Muscle of back (tissue), 11 donors: ENCODE measurements around the gene PI16. TPM values are rescaled to one million over a fixed set of nuclear protein-coding genes. Genes with fewer than 3 reads are reported as not detected.
"Not testable (repeated sequence)": the region's sequence is repeated elsewhere in the genome, so short reads cannot be mapped to it uniquely, and the experiment has no call there.

Experiments
- DNase-seq, 3 donors: peaks; one replicate each; pipeline versions ENCODE4 v3.0.0 to v3.0.0-alpha.2; 2013
- polyA plus RNA-seq, 10 donors: library from polyadenylated mRNA; unstranded; fragments of 120-200 nt; gene quantifications; one replicate each; pipeline ENCODE4 v1.2.1, GENCODE V29; 2013; ENCODE audit not compliant: insufficient read length in 10 of 10

Gene PI16
- polyA plus RNA-seq, 10 donors, result 7.0 to 78.0 (median 27.0) TPM

GRCh38 chr6:36927691-36928546 lies 26.6 kb upstream of the PI16 start:
- peak in 2 of 3 donors; percentile 45 to 78 for DNase-seq

- DNase-seq, result peak in 2 of 3 donors; percentile 49 to 65
These were observed 26.0 kb upstream of the PI16 start for GRCh38 chr6:36928547-36928918.

GRCh38 chr6:36929152-36929551 lies 25.4 kb upstream of the PI16 start:
- no peak for DNase-seq

DNA sequence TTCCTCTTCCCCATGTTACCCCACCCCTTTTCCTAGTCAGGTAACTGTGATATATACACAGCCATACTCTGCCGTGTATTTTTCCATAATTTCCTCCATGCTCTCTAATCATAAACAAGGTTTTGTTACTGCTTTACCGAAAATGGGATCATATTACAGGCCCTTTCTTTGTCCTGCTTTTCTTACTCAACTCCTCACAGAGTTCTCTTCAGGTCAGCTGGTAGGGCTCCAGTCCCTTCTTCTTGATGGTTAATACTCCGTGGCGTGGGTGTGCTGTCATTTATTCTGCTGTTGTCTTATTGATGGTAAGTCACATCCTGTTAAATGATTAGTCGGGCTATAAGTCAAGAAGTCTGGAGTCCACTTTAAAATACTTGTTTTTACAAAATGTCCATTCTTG lies 24.9 kb upstream of the PI16 start:
- DNase-seq, result no peak

GRCh38 chr6:36930483-36930882 lies 24.1 kb upstream of the PI16 start:
- no peak for DNase-seq

GRCh38 chr6:36933102-36933501 lies 21.4 kb upstream of the PI16 start:
- peak in 1 of 3 donors; percentile 74 for DNase-seq

DNA sequence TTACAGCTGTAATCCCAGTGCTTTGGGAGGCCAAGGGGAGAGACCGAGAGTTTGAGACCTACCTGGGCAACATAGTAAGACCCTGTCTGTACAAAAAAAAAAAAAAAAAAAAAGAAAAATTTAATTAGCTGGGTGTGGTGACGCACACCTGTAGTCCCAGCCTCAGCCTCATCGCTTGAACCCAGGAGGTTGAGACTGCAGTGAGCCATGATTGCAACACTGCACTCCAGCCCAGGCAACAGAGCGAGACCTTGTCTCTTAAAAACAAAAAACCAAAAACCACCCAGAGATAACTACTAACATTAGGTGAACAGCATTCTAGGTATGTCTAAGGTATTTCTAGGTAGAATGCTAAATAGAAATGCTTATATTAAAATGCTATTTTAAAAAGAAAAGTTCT lies 21.0 kb upstream of the PI16 start:
- DNase-seq, result no peak

DNA sequence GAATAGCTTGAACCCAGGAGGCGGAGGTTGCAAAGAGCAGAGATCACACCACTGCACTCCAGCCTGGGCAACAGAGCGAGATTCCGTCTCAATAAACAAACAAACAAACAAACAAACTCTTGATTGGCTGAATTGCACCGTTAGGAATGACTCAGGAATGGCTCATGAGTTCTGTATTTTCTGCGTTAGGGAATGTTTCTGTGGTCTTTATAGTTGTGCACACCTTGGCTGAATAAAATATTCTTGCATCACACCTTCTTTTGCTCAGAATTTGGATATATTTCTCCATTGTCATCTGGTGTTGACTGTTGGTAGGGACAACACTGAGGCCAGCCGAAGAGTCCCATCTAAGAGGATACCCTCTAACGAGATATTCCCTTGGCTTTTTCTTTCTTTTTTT lies 19.6 kb upstream of the PI16 start:
- no peak for DNase-seq

GRCh38 chr6:36936824-36937223 lies 17.7 kb upstream of the PI16 start:
- no peak for DNase-seq

- no peak for DNase-seq
These were observed 16.6 kb upstream of the PI16 start for GRCh38 chr6:36937896-36938295.

- DNase-seq, result peak in 1 of 3 donors; percentile 67
These were observed 16.0 kb upstream of the PI16 start for GRCh38 chr6:36938536-36938935.

DNA sequence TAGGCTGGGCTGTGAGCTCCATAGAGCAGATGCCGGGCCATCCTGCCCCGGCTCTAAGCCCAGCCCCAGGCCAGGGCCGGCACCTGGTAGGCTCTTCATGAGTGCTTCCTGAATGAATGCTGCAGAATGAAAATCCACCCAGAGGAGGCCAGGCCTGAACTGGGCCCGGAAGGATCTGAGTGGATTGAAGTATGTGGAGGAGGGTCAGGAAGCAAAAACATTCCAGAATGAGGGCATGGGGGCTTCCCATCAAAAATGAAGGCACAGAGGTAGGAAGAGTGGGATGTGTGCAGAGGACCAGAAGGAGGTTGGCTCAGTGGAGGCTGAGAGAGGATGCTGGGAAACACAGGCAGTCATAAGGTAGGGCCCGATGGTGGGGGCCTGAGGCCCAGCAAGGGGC lies 15.5 kb upstream of the PI16 start:
- not testable (repeated sequence) for DNase-seq

GRCh38 chr6:36940027-36940426 lies 14.5 kb upstream of the PI16 start:
- no peak for DNase-seq

DNA sequence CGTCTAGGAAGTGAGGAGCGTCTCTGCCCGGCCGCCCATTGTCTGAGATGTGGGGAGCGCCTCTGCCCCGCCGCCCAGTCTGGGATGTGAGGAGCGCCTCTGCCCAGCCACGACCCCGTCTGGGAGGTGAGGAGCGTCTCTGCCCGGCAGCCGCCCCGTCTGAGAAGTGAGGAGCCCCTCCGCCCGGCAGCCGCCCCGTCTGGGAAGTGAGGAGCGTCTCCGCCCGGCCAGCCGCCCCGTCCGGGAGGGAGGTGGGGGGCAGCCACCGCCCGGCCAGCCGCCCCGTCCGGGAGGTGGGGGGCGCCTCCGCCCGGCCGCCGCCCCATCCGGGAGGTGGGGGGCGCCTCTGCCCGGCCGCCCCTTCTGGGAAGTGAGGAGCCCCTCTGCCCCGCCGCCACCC lies 13.0 kb upstream of the PI16 start:
- not testable (repeated sequence) for DNase-seq

DNA sequence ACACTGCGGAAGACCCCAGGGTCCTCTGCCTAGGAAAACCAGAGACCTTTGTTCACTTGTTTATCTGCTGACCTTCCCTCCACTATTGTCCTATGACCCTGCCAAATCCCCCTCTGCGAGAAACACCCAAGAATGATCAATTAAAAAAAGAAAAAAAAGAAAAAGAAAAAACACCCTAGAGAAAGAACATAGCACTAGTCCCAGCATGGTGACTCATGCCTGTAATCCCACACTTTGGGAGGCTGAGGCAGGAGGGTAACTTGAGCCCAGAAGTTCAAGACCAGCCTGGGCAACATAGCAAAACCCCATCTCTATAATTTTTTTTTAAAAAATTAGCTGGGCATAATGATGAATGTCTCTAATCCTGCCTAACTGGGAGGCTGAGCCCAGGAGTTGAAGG lies 12.2 kb upstream of the PI16 start:
- not testable (repeated sequence) for DNase-seq

DNA sequence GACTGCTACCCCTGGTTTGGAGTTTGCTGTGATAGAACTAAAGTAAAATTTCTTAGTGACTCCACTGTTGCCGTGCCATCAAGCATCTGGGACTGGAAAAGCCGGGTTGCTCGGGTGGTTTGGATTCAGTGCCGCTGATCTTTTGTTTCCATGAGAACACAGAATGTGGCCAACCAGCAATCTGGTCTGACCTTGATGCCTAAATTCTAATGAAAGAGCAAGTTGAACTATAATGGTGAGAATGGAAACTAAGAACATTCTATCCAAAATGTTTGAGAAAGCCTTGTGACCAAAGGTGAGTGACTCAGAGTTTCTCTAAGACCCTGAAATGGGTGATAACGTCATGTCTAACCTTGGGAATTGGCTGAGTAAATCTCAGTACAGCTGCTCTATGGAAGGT lies 9.9 kb upstream of the PI16 start:
- no peak for DNase-seq

- DNase-seq, result no peak
These were observed 9.2 kb upstream of the PI16 start for GRCh38 chr6:36945301-36945700.

GRCh38 chr6:36946526-36946925 lies 8.0 kb upstream of the PI16 start:
- no peak for DNase-seq

- DNase-seq, result no peak
These were observed 6.8 kb upstream of the PI16 start for GRCh38 chr6:36947570-36948351.

- DNase-seq, result not testable (repeated sequence)
These were observed 5.5 kb upstream of the PI16 start for GRCh38 chr6:36949076-36949475.

GRCh38 chr6:36949636-36950035 lies 4.9 kb upstream of the PI16 start:
- no peak for DNase-seq

DNA sequence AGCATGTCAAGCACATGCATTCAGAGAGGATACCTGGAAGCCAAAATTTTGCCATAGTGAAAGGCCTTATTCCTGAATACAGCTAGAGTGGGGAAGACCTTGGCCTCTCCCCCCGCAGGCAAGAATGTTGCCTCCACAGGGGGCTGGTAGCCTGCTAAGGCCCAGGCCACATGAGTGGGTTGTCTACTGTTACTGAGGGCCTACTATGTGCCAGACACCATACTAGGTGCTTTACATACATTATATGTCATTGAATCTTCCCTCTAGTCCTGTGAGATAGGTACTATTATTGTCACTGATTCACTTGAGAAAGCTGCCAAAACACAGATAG lies 642 bp upstream of the PI16 start:
- DNase-seq, result no peak

DNA sequence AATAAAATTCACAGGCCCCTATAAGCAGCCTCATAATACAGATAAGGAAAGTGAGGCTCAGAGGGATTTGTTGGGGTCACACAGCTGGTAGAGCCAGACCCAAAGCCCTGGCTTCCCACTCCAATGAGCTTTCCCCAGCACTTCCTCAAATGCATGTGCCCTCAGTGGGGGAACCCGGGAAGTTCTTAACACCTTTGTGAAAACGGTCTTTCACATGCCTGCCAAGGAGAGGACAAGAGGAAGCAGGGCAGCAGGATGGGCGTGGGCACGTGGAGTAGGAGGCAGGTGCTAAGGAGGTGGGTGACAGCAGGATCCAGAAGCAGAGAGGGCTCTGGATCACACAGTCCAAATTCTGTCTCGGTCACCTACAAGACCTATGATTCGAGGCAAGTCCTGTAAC lies 598 bp downstream of the PI16 start:
- no peak for DNase-seq
